PC-3 (cell line): ENCODE data around the gene DNAJA2.

Source experiments
- EZH2 ChIP-seq: fragments of 300-600 bp; sonication (generic); IDR thresholded peaks from one replicate; pipeline ENCODE4 v1.6.1; 2017; ENCODE audit warnings: antibody characterized with exemption, mild to moderate bottlenecking, low read length; ENCODE audit not compliant: unreplicated experiment
- EZH2phosphoT487 ChIP-seq: fragments of 300-600 bp; sonication (generic); IDR thresholded peaks from 2 replicates; pipeline ENCODE4 v1.6.1; 2018; ENCODE audit warnings: mild to moderate bottlenecking, antibody characterized with exemption, low read length, borderline replicate concordance
- TF ChIP-seq, protein P1 (sequence below): fragments of 300-600 bp; sonication (generic); conservative IDR thresholded peaks from 2 replicates; pipeline ENCODE4 v1.5.1; 2017; ENCODE audit warnings: antibody characterized with exemption, low read depth, mild to moderate bottlenecking, low read length

DNA sequence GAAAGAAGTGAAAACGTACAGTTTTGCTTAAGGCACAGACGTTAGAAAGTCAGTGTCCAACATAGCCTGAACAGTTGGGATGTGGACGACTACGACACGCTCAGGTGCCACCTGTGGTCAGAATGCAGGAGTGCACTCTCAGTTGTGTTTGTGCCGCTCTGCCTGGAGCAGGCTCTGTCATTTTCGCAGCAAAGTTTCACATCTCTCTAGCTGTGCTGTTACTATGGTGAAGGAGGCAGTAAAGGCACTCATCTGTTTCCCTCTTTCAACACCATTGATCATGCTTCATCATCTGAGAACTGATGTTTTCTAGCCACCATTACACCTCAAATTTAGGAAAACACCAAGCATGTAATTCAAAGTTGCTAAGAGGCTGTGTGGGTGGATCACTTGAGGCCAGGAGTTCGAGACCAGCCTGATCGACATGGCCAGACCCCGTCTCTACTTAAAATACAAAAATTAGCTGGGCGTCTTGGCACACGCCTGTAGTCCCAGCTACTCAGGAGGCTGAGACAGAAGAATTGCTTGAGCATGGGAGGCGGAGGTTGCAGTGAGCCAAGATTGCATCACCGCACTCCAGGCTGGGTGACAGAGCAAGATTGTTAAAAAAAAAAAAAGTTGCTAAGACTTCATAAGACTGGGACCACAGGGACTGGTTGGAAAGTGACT is 44.9 kb upstream of the DNAJA2 start:
- TF ChIP-seq EZH2phosphoT487 (no peak), EZH2 (no peak)
- TF ChIP-seq, protein P1, sequence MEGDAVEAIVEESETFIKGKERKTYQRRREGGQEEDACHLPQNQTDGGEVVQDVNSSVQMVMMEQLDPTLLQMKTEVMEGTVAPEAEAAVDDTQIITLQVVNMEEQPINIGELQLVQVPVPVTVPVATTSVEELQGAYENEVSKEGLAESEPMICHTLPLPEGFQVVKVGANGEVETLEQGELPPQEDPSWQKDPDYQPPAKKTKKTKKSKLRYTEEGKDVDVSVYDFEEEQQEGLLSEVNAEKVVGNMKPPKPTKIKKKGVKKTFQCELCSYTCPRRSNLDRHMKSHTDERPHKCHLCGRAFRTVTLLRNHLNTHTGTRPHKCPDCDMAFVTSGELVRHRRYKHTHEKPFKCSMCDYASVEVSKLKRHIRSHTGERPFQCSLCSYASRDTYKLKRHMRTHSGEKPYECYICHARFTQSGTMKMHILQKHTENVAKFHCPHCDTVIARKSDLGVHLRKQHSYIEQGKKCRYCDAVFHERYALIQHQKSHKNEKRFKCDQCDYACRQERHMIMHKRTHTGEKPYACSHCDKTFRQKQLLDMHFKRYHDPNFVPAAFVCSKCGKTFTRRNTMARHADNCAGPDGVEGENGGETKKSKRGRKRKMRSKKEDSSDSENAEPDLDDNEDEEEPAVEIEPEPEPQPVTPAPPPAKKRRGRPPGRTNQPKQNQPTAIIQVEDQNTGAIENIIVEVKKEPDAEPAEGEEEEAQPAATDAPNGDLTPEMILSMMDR: peak; percentile 54
